ENCODE measurements around the gene TRIM39. TPM values are rescaled to one million over a fixed set of nuclear protein-coding genes. Genes with fewer than 3 reads are reported as not detected.
A peak's percentile ranks its signal among the peaks of the same experiment; 100 is the strongest.

TRIM39 gene
- total and polyA plus RNA-seq, 2 of the 13 experiments (the other 11 are each of a cell fraction or from before 2014, with no cell fraction given), result 7.7 to 14.6 TPM

DNA sequence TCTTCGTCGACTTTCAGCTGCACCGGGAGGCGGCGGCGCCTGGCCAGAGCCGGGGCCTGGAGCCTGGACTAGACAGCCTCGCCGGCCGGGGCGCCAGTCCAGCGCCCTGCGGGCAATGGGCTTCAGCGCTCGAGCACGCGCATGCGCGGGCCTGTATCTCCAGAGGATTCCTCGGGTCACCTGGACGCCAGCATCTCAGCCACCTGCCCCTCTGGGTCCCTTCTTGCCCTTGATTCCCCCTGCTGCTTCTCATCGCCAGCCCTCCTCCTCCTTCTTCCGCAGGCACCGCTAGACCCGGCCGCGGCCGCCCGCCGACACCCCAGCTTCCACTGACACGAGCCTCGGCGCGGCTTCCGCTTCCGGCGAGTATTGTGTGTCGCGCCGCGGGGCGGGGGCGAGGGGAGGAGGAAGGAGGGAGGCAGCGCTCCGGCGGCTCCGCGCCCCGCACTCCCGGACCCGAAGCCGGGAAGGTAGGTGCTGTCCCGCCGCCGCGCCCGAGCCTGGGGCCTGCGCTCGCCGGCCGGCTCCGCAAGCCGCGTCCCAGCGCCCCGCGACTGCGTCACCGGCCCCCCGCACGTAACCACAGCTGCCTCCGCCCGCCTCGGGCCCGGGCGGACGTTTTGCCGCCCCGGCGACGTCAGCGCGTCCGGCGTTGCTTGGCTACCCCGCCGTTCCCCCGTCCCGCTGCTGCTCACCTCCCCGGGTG, at the start of gene TRIM39 (continued):
- TF ChIP-seq ZNF761 (CRISPR knock-in tag; conservative IDR thresholded peaks at IDR 0.05) (peak; percentile 68), PAXIP1 (CRISPR knock-in tag; conservative IDR thresholded peaks at IDR 0.05) (peak; percentile 35), TMF1 (CRISPR knock-in tag; IDR thresholded peaks at IDR 0.05; ENCODE audit: low read depth) (no peak; the same call in 1 of the 2 replicates), ATF7 (IDR thresholded peaks at IDR 0.05) (no peak), ATF7 (CRISPR knock-in tag; IDR thresholded peaks at IDR 0.05) (no peak; the same call in 1 of the 2 replicates), ZNF563 (CRISPR knock-in tag; IDR thresholded peaks at IDR 0.05) (peak; percentile 96), ZBTB44 (CRISPR knock-in tag; IDR thresholded peaks at IDR 0.05) (no peak), POLR2AphosphoS5 (IDR thresholded peaks at IDR 0.05; ENCODE audit: low read depth, low read length) (peak; percentile 71; the same call in 1 of the 2 replicates), NR1H2 (CRISPR knock-in tag; IDR thresholded peaks at IDR 0.05; ENCODE audit: borderline replicate concordance, low read depth) (0 out of 2 replicates have a peak, but pooled peaks have one; percentile 16), SIX4 (CRISPR knock-in tag; IDR thresholded peaks at IDR 0.05) (no peak), ZNF75D (CRISPR knock-in tag; IDR thresholded peaks at IDR 0.05; ENCODE audit: borderline replicate concordance) (no peak), ZNF441 (CRISPR knock-in tag; IDR thresholded peaks at IDR 0.05; ENCODE audit: borderline replicate concordance) (0 out of 2 replicates have a peak, but pooled peaks have one; percentile 22), SMAD9 (CRISPR knock-in tag; IDR thresholded peaks at IDR 0.05) (0 out of 2 replicates have a peak, but pooled peaks have one; percentile 46), ATM (IDR thresholded peaks at IDR 0.05; ENCODE audit: borderline replicate concordance) (no peak), ZNF407 (CRISPR knock-in tag; IDR thresholded peaks at IDR 0.05; ENCODE audit: not compliant biosample characterization) (no peak), ERF (CRISPR knock-in tag; IDR thresholded peaks at IDR 0.05) (peak; percentile 47)
